H1 (cell line): ENCODE measurements around the gene NEDD9. TPM values are rescaled to one million over a fixed set of nuclear protein-coding genes. Genes with fewer than 3 reads are reported as not detected.

Source experiments
- CTCF ChIA-PET: fragments of 300-600 bp; sonication (Branson Sonifier 250); formaldehyde crosslinking; loops from one replicate; lab custom pipeline; 2021; ENCODE audit not compliant: partially characterized antibody; lab: Charles Lee
- POLR2A ChIA-PET: fragments of 300-600 bp; sonication (Branson Sonifier 250); formaldehyde crosslinking; loops from one replicate; lab custom pipeline; 2021; ENCODE audit warnings: inconsistent platforms; ENCODE audit not compliant: partially characterized antibody; lab: Charles Lee
- DNase-seq, 2 experiments: peaks; one replicate each; pipeline versions ENCODE4 v3.0.0 to v3.0.0-alpha.2; 2010 to 2022; ENCODE audit warnings: low spot score in 2 of 2, low read depth in 1 of 2, mixed read lengths in 1 of 2
- FAIRE-seq: peaks from 2 replicates; lab custom pipeline; 2011; peaks lifted over from hg19 to GRCh38; lab: Jason Lieb, UNC
- H2AFZ ChIP-seq: 2 replicates; pipeline ENCODE4 v1.8.1; 2012; ENCODE audit warnings: low read length, inconsistent platforms
- H2AK5ac ChIP-seq: 2 replicates; pipeline ENCODE4 v1.6.1; 2013; ENCODE audit warnings: low read depth, low read length
- H2BK120ac ChIP-seq: replicated peaks from 2 replicates; pipeline ENCODE3; 2013; ENCODE audit warnings: low read depth, low read length, inconsistent platforms
- H2BK12ac ChIP-seq: 2 replicates; pipeline ENCODE4 v1.6.1; 2013; ENCODE audit warnings: low read depth, low read length
- H2BK15ac ChIP-seq: 2 replicates; pipeline ENCODE4 v1.6.1; 2013; ENCODE audit warnings: low read length
- H2BK20ac ChIP-seq: 2 replicates; pipeline ENCODE4 v1.6.1; 2013; ENCODE audit warnings: low read length
- H2BK5ac ChIP-seq: 2 replicates; pipeline ENCODE4 v1.6.1; 2013; ENCODE audit warnings: low read depth, low read length
- H3K14ac ChIP-seq: 2 replicates; pipeline ENCODE4 v1.6.1; 2013; ENCODE audit warnings: inconsistent platforms; ENCODE audit not compliant: insufficient read length
- H3K18ac ChIP-seq: 2 replicates; pipeline ENCODE4 v1.6.1; 2013; ENCODE audit warnings: low read length; ENCODE audit errors: extremely low read depth
- H3K23ac ChIP-seq: 2 replicates; pipeline ENCODE4 v1.6.1; 2013; ENCODE audit warnings: inconsistent platforms; ENCODE audit not compliant: insufficient read length
- H3K23me2 ChIP-seq: 2 replicates; pipeline ENCODE4 v1.6.1; 2013; ENCODE audit warnings: low read depth, low read length
- H3K27ac ChIP-seq: 2 replicates; pipeline ENCODE4 v1.6.1; 2011; ENCODE audit warnings: low read depth, low read length, inconsistent platforms
- H3K27me3 ChIP-seq, 4 experiments: replicated peaks in 1 of 4; 1 replicate in 1 of 4; 2 replicates in 3 of 4; pipeline versions ENCODE4 v1.6.1 to v1.8.1; 2011 to 2013; ENCODE audit warnings: low read length in 3 of 4, mild to moderate bottlenecking in 3 of 4, inconsistent platforms in 2 of 4, mixed read lengths in 2 of 4, moderate library complexity in 1 of 4; ENCODE audit not compliant: control insufficient read depth in 3 of 4, insufficient read depth in 3 of 4; ENCODE audit errors: extremely low read depth in 1 of 4
- H3K36me3 ChIP-seq, 4 experiments: 2 replicates each; pipeline versions ENCODE4 v1.6.1 to v1.8.1; 2011 to 2013; ENCODE audit warnings: mild to moderate bottlenecking in 4 of 4, low read length in 3 of 4, moderate library complexity in 2 of 4, control low read depth in 1 of 4, inconsistent platforms in 1 of 4; ENCODE audit not compliant: insufficient read depth in 4 of 4, control insufficient read depth in 2 of 4
- H3K4ac ChIP-seq: replicated peaks from 2 replicates; pipeline ENCODE3; 2013; ENCODE audit warnings: low read length, low read depth, mixed read lengths, inconsistent platforms; ENCODE audit not compliant: insufficient read length
- H3K4me1 ChIP-seq, 4 experiments: replicated peaks in 1 of 4; 1 replicate in 1 of 4; 2 replicates in 3 of 4; pipeline versions ENCODE4 v1.6.1 to v1.8.1; 2011 to 2013; ENCODE audit warnings: low read length in 3 of 4, inconsistent platforms in 2 of 4, mixed read lengths in 1 of 4; ENCODE audit not compliant: insufficient read depth in 4 of 4, control insufficient read depth in 3 of 4
- H3K4me2 ChIP-seq, 2 experiments: 2 replicates each; pipeline versions ENCODE4 v1.6.1 to v1.8.1; 2011 to 2013; ENCODE audit warnings: low read depth in 2 of 2, low read length in 2 of 2, control low read depth in 1 of 2, inconsistent platforms in 1 of 2, mild to moderate bottlenecking in 1 of 2; ENCODE audit not compliant: insufficient read depth in 1 of 2
- H3K4me3 ChIP-seq, 4 experiments: fragments of 200-600, 300-600 bp in 1 of 4; sonication (generic), shearing (Covaris generic), sonication (Bioruptor Twin) in 1 of 4; 2 replicates each; pipeline versions ENCODE4 v1.5.1 to v1.8.1; 2011 to 2016; ENCODE audit warnings: low read length in 4 of 4, low read depth in 3 of 4, control low read depth in 2 of 4, inconsistent platforms in 2 of 4, mild to moderate bottlenecking in 2 of 4, mixed read lengths in 1 of 4, moderate library complexity in 1 of 4; ENCODE audit not compliant: insufficient read depth in 2 of 4; ENCODE audit errors: extremely low read depth in 1 of 4
- H3K56ac ChIP-seq: replicated peaks from 2 replicates; pipeline ENCODE3; 2013; ENCODE audit warnings: low read depth, mild to moderate bottlenecking, mixed read lengths, low read length, inconsistent platforms; ENCODE audit not compliant: insufficient read length
- H3K79me1 ChIP-seq: 2 replicates; pipeline ENCODE4 v1.6.1; 2013; ENCODE audit warnings: low read depth, low read length, control low read depth
- H3K79me2 ChIP-seq, 2 experiments: 2 replicates each; pipeline versions ENCODE4 v1.6.1 to v1.8.1; 2012 to 2013; ENCODE audit warnings: low read length in 2 of 2, mild to moderate bottlenecking in 2 of 2, inconsistent platforms in 1 of 2; ENCODE audit not compliant: insufficient read depth in 2 of 2, control insufficient read depth in 1 of 2
- H3K9ac ChIP-seq, 4 experiments: replicated peaks in 1 of 4; 1 replicate in 1 of 4; 2 replicates in 3 of 4; pipeline versions ENCODE4 v1.6.1 to v1.8.1; 2011 to 2013; ENCODE audit warnings: low read depth in 3 of 4, low read length in 3 of 4, control low read depth in 2 of 4, mild to moderate bottlenecking in 2 of 4, moderate library complexity in 2 of 4, inconsistent platforms in 1 of 4; ENCODE audit errors: extremely low read depth in 1 of 4
- H3K9me3 ChIP-seq, 2 experiments: 2 replicates each; pipeline versions ENCODE4 v1.6.1 to v1.8.1; 2012 to 2013; ENCODE audit warnings: mild to moderate bottlenecking in 2 of 2, moderate library complexity in 2 of 2, control low read depth in 1 of 2, inconsistent platforms in 1 of 2, low read depth in 1 of 2, low read length in 1 of 2, mixed read lengths in 1 of 2; ENCODE audit not compliant: insufficient read depth in 2 of 2
- H4K20me1 ChIP-seq, 2 experiments: replicated peaks in 1 of 2; 2 replicates each; pipeline versions ENCODE3 to v1.8.1; 2011 to 2013; ENCODE audit warnings: inconsistent platforms in 2 of 2, low read length in 2 of 2, mild to moderate bottlenecking in 1 of 2; ENCODE audit not compliant: insufficient read depth in 2 of 2, control insufficient read depth in 1 of 2
- H4K5ac ChIP-seq: 2 replicates; pipeline ENCODE4 v1.6.1; 2013; ENCODE audit warnings: low read length, low read depth, mixed read lengths, inconsistent platforms; ENCODE audit not compliant: insufficient read length
- H4K8ac ChIP-seq: 2 replicates; pipeline ENCODE4 v1.8.0; 2013; ENCODE audit warnings: mild to moderate bottlenecking, moderate library complexity, low read length, inconsistent platforms; ENCODE audit not compliant: insufficient read depth; ENCODE audit errors: extremely low read depth
- H4K91ac ChIP-seq: replicated peaks from 2 replicates; pipeline ENCODE3; 2013; ENCODE audit warnings: low read length, mixed read lengths, inconsistent platforms; ENCODE audit not compliant: insufficient read length
- HDAC2 ChIP-seq, 2 experiments: fragments of 300-600 bp in 1 of 2; sonication (generic) in 1 of 2; IDR thresholded peaks; 2 replicates each; pipeline ENCODE4 v1.6.1; 2011 to 2012; ENCODE audit warnings: low read depth in 2 of 2, low read length in 2 of 2, mild to moderate bottlenecking in 2 of 2, moderate library complexity in 2 of 2, borderline replicate concordance in 1 of 2, inconsistent platforms in 1 of 2
- WGBS, 2 experiments: shearing (Covaris generic) in 1 of 2; methylation state at CpG; one replicate each; pipeline versions ENCODE4 v1.1.6 to v1.1.7; 2013 to 2015; ENCODE audit warnings: low lambda C conversion rate in 2 of 2, mixed read lengths in 2 of 2, inconsistent platforms in 1 of 2, low coverage in 1 of 2, missing lambda C conversion rate in 1 of 2; ENCODE audit not compliant: insufficient replicate concordance in 2 of 2, insufficient coverage in 1 of 2, insufficient read length in 1 of 2; ENCODE audit errors: extremely low coverage in 1 of 2, missing lambda C conversion rate in 1 of 2; 5-methylcytosine and 5-hydroxymethylcytosine counted together
- polyA plus RNA-seq, 7 experiments: library from polyadenylated mRNA; depleted of rRNA in 3 of 7; stranded (reverse) in 5 of 7; unstranded in 2 of 7; fragments of >200 nt in 5 of 7; fragments of 200-250 nt in 2 of 7; gene quantifications; 1 replicate in 5 of 7; 2 replicates in 1 of 7; 4 replicates in 1 of 7; pipeline versions ENCODE4 v1.2.1 to v1.2.3, GENCODE V29; 2011 to 2013; ENCODE audit warnings: missing spikeins in 2 of 7, mixed read lengths in 2 of 7
- total RNA-seq: library from RNA; stranded (reverse); fragmentation: NEBNext Ultra II Directional; extraction: Animal tissue kit (Norgen Biotek cat#: 25700); gene quantifications from 2 replicates; pipeline ENCODE4 v1.2.1, GENCODE V29; 2021

Gene NEDD9
- total and polyA plus RNA-seq, 2 of the 8 experiments (the other 6 are each of a cell fraction or from before 2014, with no cell fraction given), result 3.6 to 12.0 TPM

DNA sequence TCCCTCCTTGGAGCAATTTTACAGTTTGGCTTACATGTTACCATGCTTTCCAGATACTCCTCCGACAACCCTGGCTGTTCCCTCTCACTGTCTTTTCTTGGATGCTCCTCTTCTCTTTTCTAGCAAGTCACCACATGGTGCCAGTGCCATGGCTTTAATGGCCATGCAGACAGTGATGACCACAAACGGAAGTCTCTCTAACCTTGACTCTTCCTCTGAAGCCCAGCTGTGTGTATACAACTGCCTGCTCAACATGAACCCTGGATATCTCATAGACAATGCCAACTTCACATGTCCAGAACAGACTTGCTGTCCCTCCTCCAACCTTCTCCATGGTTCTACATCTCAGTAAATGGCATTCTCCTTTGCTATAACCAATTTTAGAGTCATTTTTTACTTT is 49.8 kb upstream of the NEDD9 start:
- H2BK5ac ChIP-seq, result no peak overlapping the region
- H2BK12ac ChIP-seq, result no peak overlapping the region
- no peak overlapping the region for H4K8ac ChIP-seq
- no peak for FAIRE-seq
- H3K14ac ChIP-seq, result no peak overlapping the region
- H3K23ac ChIP-seq, result no peak overlapping the region
- H3K36me3 ChIP-seq, result no peaks in the 10 kb centered on the region
- H3K79me2 ChIP-seq, result no peaks in the 10 kb centered on the region
- H3K27me3 ChIP-seq, result no peaks in the 10 kb centered on the region; a peak in 1 of 7 replicates
- no peak overlapping the region for H3K4me2 ChIP-seq
- no peaks in the 10 kb centered on the region for H4K20me1 ChIP-seq
- no peak overlapping the region for H3K56ac ChIP-seq
- CTCF ChIA-PET, result no interaction called here
- no peak overlapping the region for H2AK5ac ChIP-seq
- no peak for TF ChIP-seq HDAC2 (IDR thresholded peaks at IDR 0.05; ENCODE audit: borderline replicate concordance in 1 of 2, low read depth in 2 of 2, low read length in 2 of 2)
- TF ChIP-seq, all 59 proteins: peak for 0
- peaks cover 4 to 7% (median 5%) of the 10 kb centered on the region in 4 experiments; a peak in 6 of 7 replicates for H3K4me1 ChIP-seq
- POLR2A ChIA-PET, result no interaction called here
- no peak overlapping the region for H4K5ac ChIP-seq
- H3K18ac ChIP-seq, result no peak overlapping the region
- no peak overlapping the region for H2BK120ac ChIP-seq
- no peaks in the 10 kb centered on the region; the same call in 1 of the 2 replicates for H3K23me2 ChIP-seq
- H4K91ac ChIP-seq, result no peak overlapping the region
- H2BK20ac ChIP-seq, result no peak overlapping the region
- no peak for DNase-seq
- H3K79me1 ChIP-seq, result no peaks in the 10 kb centered on the region
- no peak overlapping the region for H3K9ac ChIP-seq
- 100% methylated on average over 2 of the region's 2 CpGs; no CpG with 5 or more reads in 1 of the 2 experiments for WGBS, 2 experiments
- no peak overlapping the region for H3K4me3 ChIP-seq
- H3K4ac ChIP-seq, result no peak overlapping the region
- H2AFZ ChIP-seq, result no peak overlapping the region
- no peak overlapping the region for H2BK15ac ChIP-seq
- 0 out of 4 replicates have a peak, but pooled peaks cover 0 to 4% of the 10 kb centered on the region in 2 experiments for H3K9me3 ChIP-seq
- no peak overlapping the region for H3K27ac ChIP-seq
